DOHH2 (cell line): ENCODE results near the gene DOK6.

Experiments used
- CTCF ChIP-seq: fragments of 200-600 bp; sonication (generic); IDR thresholded peaks from one replicate; pipeline ENCODE4 v1.5.1; 2014; ENCODE audit warnings: antibody characterized with exemption, mild to moderate bottlenecking, low read depth, low read length; ENCODE audit not compliant: poor library complexity, severe bottlenecking
- EZH2phosphoT487 ChIP-seq: fragments of 200-600 bp; sonication (generic); IDR thresholded peaks from 2 replicates; pipeline ENCODE4 v1.6.1; 2017; ENCODE audit warnings: borderline replicate concordance, mild to moderate bottlenecking, antibody characterized with exemption, low read length, moderate library complexity, mixed read lengths

- TF ChIP-seq CTCF (no peak), EZH2phosphoT487 (no peak)
Observed at GRCh38 chr18:69387186-69387585, 13.5 kb upstream of the DOK6 start.
